ENCODE data around the gene ALS2CL. TPM values are rescaled to one million over a fixed set of nuclear protein-coding genes. Genes with fewer than 3 reads are reported as not detected.
"Not testable (repeated sequence)": the region's sequence is repeated elsewhere in the genome, so short reads cannot be mapped to it uniquely, and the experiment has no call there.

Gene ALS2CL
- total RNA-seq, 1 experiment from 2014 or later: 11.2 TPM

DNA sequence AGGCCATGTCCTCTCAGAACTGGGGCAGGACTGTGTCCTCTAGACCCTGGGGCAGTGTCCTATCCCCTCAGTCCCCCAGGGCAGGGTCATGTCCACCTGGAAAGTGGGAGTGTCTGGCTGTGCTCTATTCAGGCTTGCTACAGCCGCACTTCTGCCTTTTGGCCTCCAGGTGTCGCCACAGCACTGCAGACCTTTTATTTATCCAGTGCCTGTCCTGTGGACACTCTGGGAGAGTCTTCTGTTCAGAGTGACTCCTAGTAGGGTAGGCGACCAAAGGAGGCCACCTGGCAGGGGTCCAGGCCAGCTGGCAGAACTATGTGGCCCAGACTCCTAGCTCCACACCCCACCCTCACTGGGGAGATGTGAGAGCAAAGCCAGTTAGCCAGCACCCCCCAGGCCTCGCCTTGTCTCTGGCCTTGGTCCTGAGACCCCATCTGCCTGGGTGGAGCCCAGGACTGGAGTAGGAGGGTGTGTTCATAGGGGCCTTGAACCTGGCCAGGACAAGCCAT lies 11.6 kb upstream of the ALS2CL start:
- no peak overlapping the region for H3K27ac Mint-ChIP-seq (ENCODE audit: unreplicated experiment)
- ChIA-PET POLR2A (no interaction called here), CTCF (interaction anchor here (0.6 to 4.4 kb wide), 2 partner anchors 101 to 190 kb away, joined by 3 to 19 read pairs; no protein-coding TSS in a partner anchor)
- TF ChIP-seq, protein P1, sequence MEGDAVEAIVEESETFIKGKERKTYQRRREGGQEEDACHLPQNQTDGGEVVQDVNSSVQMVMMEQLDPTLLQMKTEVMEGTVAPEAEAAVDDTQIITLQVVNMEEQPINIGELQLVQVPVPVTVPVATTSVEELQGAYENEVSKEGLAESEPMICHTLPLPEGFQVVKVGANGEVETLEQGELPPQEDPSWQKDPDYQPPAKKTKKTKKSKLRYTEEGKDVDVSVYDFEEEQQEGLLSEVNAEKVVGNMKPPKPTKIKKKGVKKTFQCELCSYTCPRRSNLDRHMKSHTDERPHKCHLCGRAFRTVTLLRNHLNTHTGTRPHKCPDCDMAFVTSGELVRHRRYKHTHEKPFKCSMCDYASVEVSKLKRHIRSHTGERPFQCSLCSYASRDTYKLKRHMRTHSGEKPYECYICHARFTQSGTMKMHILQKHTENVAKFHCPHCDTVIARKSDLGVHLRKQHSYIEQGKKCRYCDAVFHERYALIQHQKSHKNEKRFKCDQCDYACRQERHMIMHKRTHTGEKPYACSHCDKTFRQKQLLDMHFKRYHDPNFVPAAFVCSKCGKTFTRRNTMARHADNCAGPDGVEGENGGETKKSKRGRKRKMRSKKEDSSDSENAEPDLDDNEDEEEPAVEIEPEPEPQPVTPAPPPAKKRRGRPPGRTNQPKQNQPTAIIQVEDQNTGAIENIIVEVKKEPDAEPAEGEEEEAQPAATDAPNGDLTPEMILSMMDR (IDR thresholded peaks at IDR 0.05; ENCODE audit: insufficient read depth in 1 of 2, low read depth in 1 of 2, low read length in 1 of 2, severe bottlenecking in 1 of 2, unreplicated experiment in 1 of 2): peak; percentile 91 to 95
- Histone ChIP-seq H3K4me1 (no peaks in the 10 kb centered on the region), H3K4me3 (ENCODE audit: low read depth, low read length) (no peak overlapping the region), H3K27me3 (replicated peaks; ENCODE audit: control insufficient read depth, insufficient read depth, low read length) (no peaks in the 10 kb centered on the region; the same call in 1 of the 2 replicates), H3K9me3 (no peaks in the 10 kb centered on the region), H3K36me3 (ENCODE audit: control insufficient read depth, insufficient read depth, low read length) (no peaks in the 10 kb centered on the region)
- H3K27me3 Mint-ChIP-seq (ENCODE audit: insufficient read depth, unreplicated experiment): peaks cover 6% of the 10 kb centered on the region
- DNase-seq: peak; percentile 78 to 79
- intact Hi-C loops (cut with micrococcal nuclease; ENCODE audit: unreplicated experiment): loop anchor here (1.0 to 5.0 kb wide), 4 partner anchors 156 to 218 kb away; no protein-coding TSS in a partner anchor
- H3K4me1 Mint-ChIP-seq (ENCODE audit: low read depth, unreplicated experiment): no peaks in the 10 kb centered on the region
- H3K9me3 Mint-ChIP-seq (ENCODE audit: unreplicated experiment): no peaks in the 10 kb centered on the region
- H3K4me3 Mint-ChIP-seq (ENCODE audit: unreplicated experiment): no peak overlapping the region
- no peaks in the 10 kb centered on the region for H3K36me3 Mint-ChIP-seq (ENCODE audit: insufficient read depth, unreplicated experiment)
- BruUV-seq (replicated peaks): no TSS peak

- H3K36me3 Mint-ChIP-seq (ENCODE audit: insufficient read depth, unreplicated experiment); H3K36me3 ChIP-seq (ENCODE audit: control insufficient read depth, insufficient read depth, low read length); CTCF ChIA-PET; H3K27me3 ChIP-seq (replicated peaks; ENCODE audit: control insufficient read depth, insufficient read depth, low read length); H3K9me3 ChIP-seq; H3K27ac Mint-ChIP-seq (ENCODE audit: unreplicated experiment); H3K9me3 Mint-ChIP-seq (ENCODE audit: unreplicated experiment); H3K4me3 Mint-ChIP-seq (ENCODE audit: unreplicated experiment); H3K4me1 ChIP-seq; H3K27me3 Mint-ChIP-seq (ENCODE audit: insufficient read depth, unreplicated experiment); BruUV-seq (replicated peaks); POLR2A ChIA-PET; H3K4me3 ChIP-seq (ENCODE audit: low read depth, low read length); H3K4me1 Mint-ChIP-seq (ENCODE audit: low read depth, unreplicated experiment): not testable (repeated sequence)
- intact Hi-C loops (cut with micrococcal nuclease; ENCODE audit: unreplicated experiment): loop anchor here (2.0 kb wide), 1 partner anchor 156 kb away; no protein-coding TSS in a partner anchor
- DNase-seq: peak in 1 of 2 experiments; percentile 12
Measured at GRCh38 chr3:46704346-46704745, 10.9 kb upstream of the ALS2CL start.

DNA sequence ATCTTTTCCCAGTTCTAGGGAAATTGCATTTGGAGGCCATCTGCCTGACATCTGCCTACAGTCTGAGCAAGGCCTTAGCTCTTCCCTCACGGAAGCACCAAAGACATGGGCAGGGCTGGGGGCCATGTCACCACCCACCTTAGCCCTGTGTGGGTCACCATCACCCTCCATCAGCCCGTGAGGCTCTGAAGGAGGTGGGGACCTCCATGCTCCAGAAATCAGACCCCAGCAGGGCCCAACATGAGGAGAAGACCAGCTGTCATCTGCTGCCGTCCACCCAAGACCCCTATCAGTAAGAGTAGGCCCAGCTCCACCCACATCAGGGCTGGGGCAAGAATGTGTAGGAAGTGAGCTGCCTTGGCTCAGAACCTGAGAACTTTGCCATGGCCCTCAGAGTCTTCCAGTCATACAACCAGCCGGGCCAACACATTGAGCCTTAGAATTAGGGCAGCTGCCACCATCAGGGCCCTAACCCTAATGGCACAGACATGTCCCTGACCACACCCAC lies 9.6 kb upstream of the ALS2CL start:
- Histone ChIP-seq H3K4me3 (ENCODE audit: low read depth, low read length) (no peak overlapping the region), H3K27me3 (replicated peaks; ENCODE audit: control insufficient read depth, insufficient read depth, low read length) (no peaks in the 10 kb centered on the region; the same call in 1 of the 2 replicates), H3K36me3 (ENCODE audit: control insufficient read depth, insufficient read depth, low read length) (no peaks in the 10 kb centered on the region), H3K9me3 (no peaks in the 10 kb centered on the region), H3K4me1 (no peaks in the 10 kb centered on the region)
- ChIA-PET POLR2A (no interaction called here), CTCF (interaction anchor here (0.8 to 2.3 kb wide), 2 partner anchors 173 to 207 kb away, joined by 3 to 5 read pairs; no protein-coding TSS in a partner anchor)
- intact Hi-C loops (cut with micrococcal nuclease; ENCODE audit: unreplicated experiment): no loop called here
- no peaks in the 10 kb centered on the region for H3K9me3 Mint-ChIP-seq (ENCODE audit: unreplicated experiment)
- TF ChIP-seq, protein P1 (IDR thresholded peaks at IDR 0.05; ENCODE audit: insufficient read depth in 1 of 2, low read depth in 1 of 2, low read length in 1 of 2, severe bottlenecking in 1 of 2, unreplicated experiment in 1 of 2): no peak
- BruUV-seq (replicated peaks): no TSS peak
- peaks cover 6% of the 10 kb centered on the region for H3K27me3 Mint-ChIP-seq (ENCODE audit: insufficient read depth, unreplicated experiment)
- no peak overlapping the region for H3K27ac Mint-ChIP-seq (ENCODE audit: unreplicated experiment)
- no peak for DNase-seq
- no peaks in the 10 kb centered on the region for H3K36me3 Mint-ChIP-seq (ENCODE audit: insufficient read depth, unreplicated experiment)
- H3K4me1 Mint-ChIP-seq (ENCODE audit: low read depth, unreplicated experiment): no peaks in the 10 kb centered on the region
- H3K4me3 Mint-ChIP-seq (ENCODE audit: unreplicated experiment): no peak overlapping the region

Measured in Caco-2 (cell line).